MCF 10A (cell line): Measurements from ENCODE around the gene FERMT3. TPM values are rescaled to one million over a fixed set of nuclear protein-coding genes. Genes with fewer than 3 reads are reported as not detected.

Experiments used
- BruUV-seq: library from RNA; stranded (reverse); fragments of 400-500 nt; replicated peaks from 2 replicates; lab custom pipeline; 2021; lab: Mats Ljungman, UMichigan
- CTCF ChIA-PET: fragments of 300-600 bp; sonication (Branson Sonifier 250); formaldehyde crosslinking; extraction: SDS; loops from one replicate; lab custom pipeline; 2021; ENCODE audit warnings: antibody characterized with exemption, inconsistent platforms; lab: Yijun Ruan, JAX
- POLR2A ChIA-PET: fragments of 300-600, 350-650 bp; sonication (Branson Sonifier 250); formaldehyde crosslinking; extraction: SDS; loops from one replicate; lab custom pipeline; 2020; ENCODE audit warnings: antibody characterized with exemption, inconsistent platforms; lab: Yijun Ruan, JAX
- DNase-seq: peaks from one replicate; pipeline ENCODE4 v3.0.0-alpha.2; 2018; ENCODE audit not compliant: unreplicated experiment
- H3K27ac Mint-ChIP-seq: one replicate; pipeline ENCODE4 v1.8.0; 2022; ENCODE audit warnings: mild to moderate bottlenecking, low read depth, mixed read lengths; ENCODE audit not compliant: unreplicated experiment
- H3K27me3 Mint-ChIP-seq: one replicate; pipeline ENCODE4 v1.8.0; 2022; ENCODE audit warnings: mixed read lengths; ENCODE audit not compliant: insufficient read depth, unreplicated experiment
- H3K36me3 Mint-ChIP-seq: one replicate; pipeline ENCODE4 v1.8.0; 2022; ENCODE audit warnings: mild to moderate bottlenecking, moderate library complexity, mixed read lengths; ENCODE audit not compliant: insufficient read depth, unreplicated experiment
- H3K4me1 Mint-ChIP-seq: one replicate; pipeline ENCODE4 v1.8.0; 2022; ENCODE audit warnings: mixed read lengths; ENCODE audit not compliant: insufficient read depth, unreplicated experiment
- H3K4me3 Mint-ChIP-seq: one replicate; pipeline ENCODE4 v1.8.0; 2022; ENCODE audit warnings: mild to moderate bottlenecking, moderate library complexity, mixed read lengths; ENCODE audit not compliant: unreplicated experiment
- H3K9me3 Mint-ChIP-seq: one replicate; pipeline ENCODE4 v1.8.0; 2022; ENCODE audit warnings: mixed read lengths; ENCODE audit not compliant: unreplicated experiment
- intact Hi-C: fragments of 100-400 bp; cut with micrococcal nuclease; formaldehyde crosslinking; loops from 2 replicates; pipeline ENCODE4 v1.14.1; 2022
- total RNA-seq: library from RNA; stranded (reverse); gene quantifications from 2 replicates; pipeline ENCODE4 v1.2.3, GENCODE V29; 2022
- TF ChIP-seq, protein P1 (sequence below): fragments of 200-600 bp; IDR thresholded peaks from one replicate; pipeline ENCODE4 v1.8.0; 2022; ENCODE audit warnings: antibody characterized with exemption, mild to moderate bottlenecking; ENCODE audit not compliant: unreplicated experiment

FERMT3 gene
- total RNA-seq, 1 experiment from 2014 or later: 0.44 TPM

DNA sequence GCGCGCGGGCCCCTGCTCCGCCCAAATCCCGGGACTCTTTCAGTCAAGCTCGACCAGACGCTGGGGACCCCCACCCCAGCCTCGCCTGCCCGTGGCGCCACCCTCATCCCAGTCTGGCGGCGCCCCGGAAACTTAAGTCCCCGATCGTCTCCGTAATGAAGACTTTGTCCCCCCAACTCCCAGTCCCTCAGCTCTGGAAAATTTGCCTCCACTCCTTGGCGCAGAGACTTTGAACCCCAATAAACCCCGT lies 45.2 kb downstream of the FERMT3 start:
- DNase-seq: no peak
- Mint-ChIP-seq H3K4me3 (peak overlapping the region; percentile 87), H3K27me3 (no peaks in the 10 kb centered on the region), H3K36me3 (no peaks in the 10 kb centered on the region), H3K27ac (peak overlapping the region; percentile 89), H3K4me1 (peaks cover 6% of the 10 kb centered on the region), H3K9me3 (no peaks in the 10 kb centered on the region)
- no TSS peak for BruUV-seq
- ChIA-PET POLR2A (interaction anchor here (0.8 to 3.3 kb wide), 14 partner anchors 8 to 70 kb away, joined by 3 to 53 read pairs (median 6); partner anchors contain the start of genes BAD, ESRRA, FKBP2 and GPR137), CTCF (interaction anchor here (0.6 to 4.5 kb wide), 13 partner anchors 8 to 860 kb away, joined by 3 to 65 read pairs (median 6); partner anchors contain the start of genes CATSPERZ and TM7SF2)
- intact Hi-C loops: loop anchor here (1.0 to 5.0 kb wide), 5 partner anchors 18 to 106 kb away; partner anchors contain the start of genes CATSPERZ, GPR137 and RPS6KA4
- TF ChIP-seq, protein P1, sequence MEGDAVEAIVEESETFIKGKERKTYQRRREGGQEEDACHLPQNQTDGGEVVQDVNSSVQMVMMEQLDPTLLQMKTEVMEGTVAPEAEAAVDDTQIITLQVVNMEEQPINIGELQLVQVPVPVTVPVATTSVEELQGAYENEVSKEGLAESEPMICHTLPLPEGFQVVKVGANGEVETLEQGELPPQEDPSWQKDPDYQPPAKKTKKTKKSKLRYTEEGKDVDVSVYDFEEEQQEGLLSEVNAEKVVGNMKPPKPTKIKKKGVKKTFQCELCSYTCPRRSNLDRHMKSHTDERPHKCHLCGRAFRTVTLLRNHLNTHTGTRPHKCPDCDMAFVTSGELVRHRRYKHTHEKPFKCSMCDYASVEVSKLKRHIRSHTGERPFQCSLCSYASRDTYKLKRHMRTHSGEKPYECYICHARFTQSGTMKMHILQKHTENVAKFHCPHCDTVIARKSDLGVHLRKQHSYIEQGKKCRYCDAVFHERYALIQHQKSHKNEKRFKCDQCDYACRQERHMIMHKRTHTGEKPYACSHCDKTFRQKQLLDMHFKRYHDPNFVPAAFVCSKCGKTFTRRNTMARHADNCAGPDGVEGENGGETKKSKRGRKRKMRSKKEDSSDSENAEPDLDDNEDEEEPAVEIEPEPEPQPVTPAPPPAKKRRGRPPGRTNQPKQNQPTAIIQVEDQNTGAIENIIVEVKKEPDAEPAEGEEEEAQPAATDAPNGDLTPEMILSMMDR: no peak

DNA sequence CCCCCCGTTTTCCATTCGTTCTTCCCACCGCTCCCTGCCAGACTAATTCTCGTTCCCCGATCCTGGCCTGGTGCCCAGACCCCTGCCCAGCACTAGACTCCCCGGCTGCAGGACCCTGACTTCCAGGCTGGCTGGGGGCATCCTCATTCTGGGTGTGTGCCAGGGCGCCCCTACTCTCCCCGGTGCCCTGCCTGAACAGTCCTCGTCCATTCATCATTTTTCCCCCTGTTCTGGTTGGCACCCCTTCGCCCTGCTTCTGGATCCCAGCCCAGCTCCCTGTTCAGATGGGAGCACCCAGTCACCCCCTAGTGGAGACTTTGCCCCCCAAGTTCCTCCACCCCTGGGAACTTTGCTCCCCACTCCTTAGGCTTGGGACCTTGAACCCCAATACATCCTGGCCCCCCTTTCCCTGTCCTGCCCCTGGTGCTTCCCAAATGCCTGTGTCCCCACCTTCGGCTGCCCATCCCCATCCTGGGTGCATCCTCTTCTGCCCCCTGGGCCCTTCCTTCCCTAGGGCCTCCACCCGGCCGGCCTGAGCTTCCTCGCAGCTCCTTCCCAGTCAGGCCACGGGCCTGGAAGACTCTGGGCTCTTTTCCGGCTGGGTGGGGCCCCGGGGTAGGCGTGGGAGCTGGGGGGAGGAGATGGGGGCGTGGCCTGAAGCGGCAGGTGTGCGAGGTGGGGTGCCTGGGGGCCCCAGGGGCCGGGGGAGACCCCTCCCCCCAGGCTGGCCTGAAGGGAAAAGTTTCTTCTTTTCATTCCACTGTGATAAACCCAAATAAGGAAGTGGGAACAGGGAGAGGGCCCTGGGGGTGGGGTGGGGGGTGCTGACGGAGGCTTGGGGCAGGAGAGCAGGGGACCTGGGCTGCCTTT lies 45.7 kb downstream of the FERMT3 start:
- H3K4me1 Mint-ChIP-seq: peaks cover 6% of the 10 kb centered on the region
- H3K27ac Mint-ChIP-seq: peak overlapping the region; percentile 89
- H3K27me3 Mint-ChIP-seq: no peaks in the 10 kb centered on the region
- ChIA-PET POLR2A (interaction anchor here (0.7 to 3.3 kb wide), 17 partner anchors 9 to 1411 kb away, joined by 3 to 53 read pairs (median 5); partner anchors contain the start of genes BAD, ESRRA, FKBP2 and GPR137), CTCF (interaction anchor here (0.6 to 4.5 kb wide), 17 partner anchors 9 to 310 kb away, joined by 3 to 65 read pairs (median 4); partner anchors contain the start of gene CATSPERZ)
- TF ChIP-seq, protein P1: no peak
- no TSS peak for BruUV-seq
- no peaks in the 10 kb centered on the region for H3K9me3 Mint-ChIP-seq
- DNase-seq: peak; percentile 69
- H3K4me3 Mint-ChIP-seq: peak overlapping the region; percentile 87
- intact Hi-C loops: loop anchor here (2.0 to 5.0 kb wide), 4 partner anchors 35 to 105 kb away; partner anchors contain the start of genes CATSPERZ, GPR137 and RPS6KA4
- H3K36me3 Mint-ChIP-seq: no peaks in the 10 kb centered on the region

DNA sequence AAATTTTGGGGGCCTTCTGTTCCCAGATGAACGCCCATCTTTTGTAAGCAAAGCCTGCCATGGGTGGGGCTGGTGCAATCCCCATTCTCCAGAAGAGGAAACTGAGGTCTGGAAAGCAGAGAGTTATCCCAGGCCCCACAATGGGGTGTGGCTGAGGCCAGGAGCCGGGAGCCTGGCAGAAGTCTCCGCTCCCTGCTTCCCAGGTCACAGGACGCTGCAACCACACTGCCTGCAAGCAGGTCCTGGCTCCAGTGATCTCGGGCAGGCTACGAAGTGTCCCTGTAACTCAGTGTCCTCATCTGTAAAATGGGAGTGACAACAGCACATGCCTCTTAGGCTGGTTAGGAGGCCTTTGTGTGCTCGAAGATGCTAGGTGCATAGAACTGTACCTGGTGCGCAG lies 46.5 kb downstream of the FERMT3 start:
- Mint-ChIP-seq H3K27me3 (no peaks in the 10 kb centered on the region), H3K36me3 (peaks cover 5% of the 10 kb centered on the region), H3K4me3 (no peak overlapping the region), H3K27ac (no peak overlapping the region), H3K4me1 (peaks cover 6% of the 10 kb centered on the region), H3K9me3 (no peaks in the 10 kb centered on the region)
- DNase-seq: no peak
- CTCF ChIA-PET: interaction anchor here (0.6 to 4.5 kb wide), 4 partner anchors 12 to 99 kb away, joined by 3 to 65 read pairs (median 20); partner anchors contain the start of gene CATSPERZ
- TF ChIP-seq, protein P1: no peak
- intact Hi-C loops: loop anchor here (2.0 to 5.0 kb wide), 4 partner anchors 34 to 104 kb away; partner anchors contain the start of genes CATSPERZ, GPR137 and RPS6KA4
- POLR2A ChIA-PET: interaction anchor here (0.8 to 2.5 kb wide), 5 partner anchors 14 to 52 kb away, joined by 5 to 53 read pairs (median 8); partner anchors contain the start of genes BAD, ESRRA and GPR137
- BruUV-seq: no TSS peak
